GM23338 (cell line): ENCODE data around the gene TPO.

Experiments used
- CREB1 ChIP-seq: fragments of 250-450 bp; sonication (Bioruptor Pico); IDR thresholded peaks from 2 replicates; pipeline ENCODE4 v1.5.0; 2020; ENCODE audit warnings: low read depth, mild to moderate bottlenecking, moderate library complexity
- EZH2 ChIP-seq: fragments of 200-600 bp; sonication (generic); IDR thresholded peaks from one replicate; pipeline ENCODE4 v1.8.0; 2017; ENCODE audit warnings: antibody characterized with exemption, mild to moderate bottlenecking, low read depth; ENCODE audit not compliant: unreplicated experiment
- EZH2phosphoT487 ChIP-seq: fragments of 200-600 bp; sonication (generic); IDR thresholded peaks from one replicate; pipeline ENCODE4 v1.8.1; 2018; ENCODE audit warnings: antibody characterized with exemption; ENCODE audit not compliant: unreplicated experiment
- JUNB ChIP-seq: IDR thresholded peaks from one replicate; pipeline ENCODE4 v1.6.1; 2016; ENCODE audit warnings: antibody characterized with exemption; ENCODE audit not compliant: unreplicated experiment
- NANOG ChIP-seq: IDR thresholded peaks from 2 replicates; pipeline ENCODE4 v1.6.1; 2016; ENCODE audit warnings: antibody characterized with exemption, borderline replicate concordance
- POLR2AphosphoS5 ChIP-seq: IDR thresholded peaks from 2 replicates; pipeline ENCODE4 v1.6.1; 2016; ENCODE audit warnings: antibody characterized with exemption, low read depth
- STAT1 ChIP-seq: IDR thresholded peaks from one replicate; pipeline ENCODE4 v1.6.1; 2016; ENCODE audit warnings: antibody characterized with exemption; ENCODE audit not compliant: unreplicated experiment
- ZNF114 ChIP-seq: fragments of 250-450 bp; sonication (Bioruptor Pico); IDR thresholded peaks from 2 replicates; pipeline ENCODE4 v1.5.0; 2020; ENCODE audit warnings: mild to moderate bottlenecking, moderate library complexity
- ZNF331 ChIP-seq: fragments of 250-450 bp; sonication (Bioruptor Pico); IDR thresholded peaks from 2 replicates; pipeline ENCODE4 v1.5.0; 2020; ENCODE audit warnings: low read depth, mild to moderate bottlenecking, moderate library complexity
- TF ChIP-seq, protein P1 (sequence below), 2 experiments: fragments of 200-600 bp in 1 of 2; sonication (generic) in 1 of 2; conservative IDR thresholded peaks; 2 replicates each; pipeline versions ENCODE4 v1.5.1 to v1.6.1; 2016 to 2017; ENCODE audit warnings: antibody characterized with exemption in 2 of 2, low read depth in 2 of 2, mild to moderate bottlenecking in 2 of 2, moderate library complexity in 1 of 2
- TF ChIP-seq, protein P2 (sequence below): IDR thresholded peaks from one replicate; pipeline ENCODE4 v1.6.1; 2018; ENCODE audit warnings: antibody characterized with exemption; ENCODE audit not compliant: unreplicated experiment
- TF ChIP-seq, protein P3 (sequence below): IDR thresholded peaks from 2 replicates; pipeline ENCODE4 v1.6.1; 2016; ENCODE audit warnings: antibody characterized with exemption
- TF ChIP-seq, protein P4 (sequence below): fragments of 250-450 bp; sonication (Bioruptor Pico); IDR thresholded peaks from 2 replicates; pipeline ENCODE4 v1.5.0; 2020; ENCODE audit warnings: mild to moderate bottlenecking, moderate library complexity

DNA sequence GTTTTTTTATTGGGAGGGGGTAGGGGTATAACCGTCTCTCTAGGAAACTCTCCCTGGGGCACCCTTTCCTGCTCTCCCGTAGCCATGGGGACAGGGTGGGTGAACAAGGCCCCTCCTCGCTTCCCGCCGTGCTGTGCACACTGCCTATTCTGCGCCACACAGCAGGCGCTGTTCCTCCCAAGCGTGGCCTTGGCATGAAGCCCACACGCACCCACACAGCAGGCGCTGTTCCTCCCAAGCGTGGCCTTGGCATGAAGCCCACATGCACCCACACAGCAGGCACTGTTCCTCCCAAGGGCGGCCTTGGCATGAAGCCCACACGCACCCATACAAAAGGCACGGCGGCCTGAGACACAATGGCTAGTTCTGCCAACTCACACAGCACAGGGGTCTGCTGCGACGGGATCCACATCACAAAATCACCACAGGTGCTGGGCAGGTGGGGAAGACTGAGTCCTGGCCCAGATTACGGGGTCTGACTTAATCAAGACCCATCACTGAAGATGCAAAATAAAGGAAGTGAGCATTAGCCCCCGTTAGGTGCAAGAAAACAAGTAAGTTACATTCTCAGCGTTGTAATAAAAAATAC lies 46.6 kb upstream of the TPO start:
- no peak for TF ChIP-seq STAT1
- TF ChIP-seq, protein P1, sequence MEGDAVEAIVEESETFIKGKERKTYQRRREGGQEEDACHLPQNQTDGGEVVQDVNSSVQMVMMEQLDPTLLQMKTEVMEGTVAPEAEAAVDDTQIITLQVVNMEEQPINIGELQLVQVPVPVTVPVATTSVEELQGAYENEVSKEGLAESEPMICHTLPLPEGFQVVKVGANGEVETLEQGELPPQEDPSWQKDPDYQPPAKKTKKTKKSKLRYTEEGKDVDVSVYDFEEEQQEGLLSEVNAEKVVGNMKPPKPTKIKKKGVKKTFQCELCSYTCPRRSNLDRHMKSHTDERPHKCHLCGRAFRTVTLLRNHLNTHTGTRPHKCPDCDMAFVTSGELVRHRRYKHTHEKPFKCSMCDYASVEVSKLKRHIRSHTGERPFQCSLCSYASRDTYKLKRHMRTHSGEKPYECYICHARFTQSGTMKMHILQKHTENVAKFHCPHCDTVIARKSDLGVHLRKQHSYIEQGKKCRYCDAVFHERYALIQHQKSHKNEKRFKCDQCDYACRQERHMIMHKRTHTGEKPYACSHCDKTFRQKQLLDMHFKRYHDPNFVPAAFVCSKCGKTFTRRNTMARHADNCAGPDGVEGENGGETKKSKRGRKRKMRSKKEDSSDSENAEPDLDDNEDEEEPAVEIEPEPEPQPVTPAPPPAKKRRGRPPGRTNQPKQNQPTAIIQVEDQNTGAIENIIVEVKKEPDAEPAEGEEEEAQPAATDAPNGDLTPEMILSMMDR (conservative IDR thresholded peaks at IDR 0.05; ENCODE audit: low read depth in 2 of 2): no peak
- TF ChIP-seq EZH2phosphoT487: no peak
- no peak for TF ChIP-seq POLR2AphosphoS5
- TF ChIP-seq JUNB: no peak
- TF ChIP-seq NANOG: no peak
- TF ChIP-seq CREB1 (CRISPR knock-in tag): no peak
- no peak for TF ChIP-seq EZH2
- TF ChIP-seq, protein P2, sequence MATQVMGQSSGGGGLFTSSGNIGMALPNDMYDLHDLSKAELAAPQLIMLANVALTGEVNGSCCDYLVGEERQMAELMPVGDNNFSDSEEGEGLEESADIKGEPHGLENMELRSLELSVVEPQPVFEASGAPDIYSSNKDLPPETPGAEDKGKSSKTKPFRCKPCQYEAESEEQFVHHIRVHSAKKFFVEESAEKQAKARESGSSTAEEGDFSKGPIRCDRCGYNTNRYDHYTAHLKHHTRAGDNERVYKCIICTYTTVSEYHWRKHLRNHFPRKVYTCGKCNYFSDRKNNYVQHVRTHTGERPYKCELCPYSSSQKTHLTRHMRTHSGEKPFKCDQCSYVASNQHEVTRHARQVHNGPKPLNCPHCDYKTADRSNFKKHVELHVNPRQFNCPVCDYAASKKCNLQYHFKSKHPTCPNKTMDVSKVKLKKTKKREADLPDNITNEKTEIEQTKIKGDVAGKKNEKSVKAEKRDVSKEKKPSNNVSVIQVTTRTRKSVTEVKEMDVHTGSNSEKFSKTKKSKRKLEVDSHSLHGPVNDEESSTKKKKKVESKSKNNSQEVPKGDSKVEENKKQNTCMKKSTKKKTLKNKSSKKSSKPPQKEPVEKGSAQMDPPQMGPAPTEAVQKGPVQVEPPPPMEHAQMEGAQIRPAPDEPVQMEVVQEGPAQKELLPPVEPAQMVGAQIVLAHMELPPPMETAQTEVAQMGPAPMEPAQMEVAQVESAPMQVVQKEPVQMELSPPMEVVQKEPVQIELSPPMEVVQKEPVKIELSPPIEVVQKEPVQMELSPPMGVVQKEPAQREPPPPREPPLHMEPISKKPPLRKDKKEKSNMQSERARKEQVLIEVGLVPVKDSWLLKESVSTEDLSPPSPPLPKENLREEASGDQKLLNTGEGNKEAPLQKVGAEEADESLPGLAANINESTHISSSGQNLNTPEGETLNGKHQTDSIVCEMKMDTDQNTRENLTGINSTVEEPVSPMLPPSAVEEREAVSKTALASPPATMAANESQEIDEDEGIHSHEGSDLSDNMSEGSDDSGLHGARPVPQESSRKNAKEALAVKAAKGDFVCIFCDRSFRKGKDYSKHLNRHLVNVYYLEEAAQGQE: no peak
- TF ChIP-seq, protein P3, sequence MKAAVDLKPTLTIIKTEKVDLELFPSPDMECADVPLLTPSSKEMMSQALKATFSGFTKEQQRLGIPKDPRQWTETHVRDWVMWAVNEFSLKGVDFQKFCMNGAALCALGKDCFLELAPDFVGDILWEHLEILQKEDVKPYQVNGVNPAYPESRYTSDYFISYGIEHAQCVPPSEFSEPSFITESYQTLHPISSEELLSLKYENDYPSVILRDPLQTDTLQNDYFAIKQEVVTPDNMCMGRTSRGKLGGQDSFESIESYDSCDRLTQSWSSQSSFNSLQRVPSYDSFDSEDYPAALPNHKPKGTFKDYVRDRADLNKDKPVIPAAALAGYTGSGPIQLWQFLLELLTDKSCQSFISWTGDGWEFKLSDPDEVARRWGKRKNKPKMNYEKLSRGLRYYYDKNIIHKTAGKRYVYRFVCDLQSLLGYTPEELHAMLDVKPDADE: no peak
- no peak for TF ChIP-seq ZNF114 (CRISPR knock-in tag)
- TF ChIP-seq, protein P4, sequence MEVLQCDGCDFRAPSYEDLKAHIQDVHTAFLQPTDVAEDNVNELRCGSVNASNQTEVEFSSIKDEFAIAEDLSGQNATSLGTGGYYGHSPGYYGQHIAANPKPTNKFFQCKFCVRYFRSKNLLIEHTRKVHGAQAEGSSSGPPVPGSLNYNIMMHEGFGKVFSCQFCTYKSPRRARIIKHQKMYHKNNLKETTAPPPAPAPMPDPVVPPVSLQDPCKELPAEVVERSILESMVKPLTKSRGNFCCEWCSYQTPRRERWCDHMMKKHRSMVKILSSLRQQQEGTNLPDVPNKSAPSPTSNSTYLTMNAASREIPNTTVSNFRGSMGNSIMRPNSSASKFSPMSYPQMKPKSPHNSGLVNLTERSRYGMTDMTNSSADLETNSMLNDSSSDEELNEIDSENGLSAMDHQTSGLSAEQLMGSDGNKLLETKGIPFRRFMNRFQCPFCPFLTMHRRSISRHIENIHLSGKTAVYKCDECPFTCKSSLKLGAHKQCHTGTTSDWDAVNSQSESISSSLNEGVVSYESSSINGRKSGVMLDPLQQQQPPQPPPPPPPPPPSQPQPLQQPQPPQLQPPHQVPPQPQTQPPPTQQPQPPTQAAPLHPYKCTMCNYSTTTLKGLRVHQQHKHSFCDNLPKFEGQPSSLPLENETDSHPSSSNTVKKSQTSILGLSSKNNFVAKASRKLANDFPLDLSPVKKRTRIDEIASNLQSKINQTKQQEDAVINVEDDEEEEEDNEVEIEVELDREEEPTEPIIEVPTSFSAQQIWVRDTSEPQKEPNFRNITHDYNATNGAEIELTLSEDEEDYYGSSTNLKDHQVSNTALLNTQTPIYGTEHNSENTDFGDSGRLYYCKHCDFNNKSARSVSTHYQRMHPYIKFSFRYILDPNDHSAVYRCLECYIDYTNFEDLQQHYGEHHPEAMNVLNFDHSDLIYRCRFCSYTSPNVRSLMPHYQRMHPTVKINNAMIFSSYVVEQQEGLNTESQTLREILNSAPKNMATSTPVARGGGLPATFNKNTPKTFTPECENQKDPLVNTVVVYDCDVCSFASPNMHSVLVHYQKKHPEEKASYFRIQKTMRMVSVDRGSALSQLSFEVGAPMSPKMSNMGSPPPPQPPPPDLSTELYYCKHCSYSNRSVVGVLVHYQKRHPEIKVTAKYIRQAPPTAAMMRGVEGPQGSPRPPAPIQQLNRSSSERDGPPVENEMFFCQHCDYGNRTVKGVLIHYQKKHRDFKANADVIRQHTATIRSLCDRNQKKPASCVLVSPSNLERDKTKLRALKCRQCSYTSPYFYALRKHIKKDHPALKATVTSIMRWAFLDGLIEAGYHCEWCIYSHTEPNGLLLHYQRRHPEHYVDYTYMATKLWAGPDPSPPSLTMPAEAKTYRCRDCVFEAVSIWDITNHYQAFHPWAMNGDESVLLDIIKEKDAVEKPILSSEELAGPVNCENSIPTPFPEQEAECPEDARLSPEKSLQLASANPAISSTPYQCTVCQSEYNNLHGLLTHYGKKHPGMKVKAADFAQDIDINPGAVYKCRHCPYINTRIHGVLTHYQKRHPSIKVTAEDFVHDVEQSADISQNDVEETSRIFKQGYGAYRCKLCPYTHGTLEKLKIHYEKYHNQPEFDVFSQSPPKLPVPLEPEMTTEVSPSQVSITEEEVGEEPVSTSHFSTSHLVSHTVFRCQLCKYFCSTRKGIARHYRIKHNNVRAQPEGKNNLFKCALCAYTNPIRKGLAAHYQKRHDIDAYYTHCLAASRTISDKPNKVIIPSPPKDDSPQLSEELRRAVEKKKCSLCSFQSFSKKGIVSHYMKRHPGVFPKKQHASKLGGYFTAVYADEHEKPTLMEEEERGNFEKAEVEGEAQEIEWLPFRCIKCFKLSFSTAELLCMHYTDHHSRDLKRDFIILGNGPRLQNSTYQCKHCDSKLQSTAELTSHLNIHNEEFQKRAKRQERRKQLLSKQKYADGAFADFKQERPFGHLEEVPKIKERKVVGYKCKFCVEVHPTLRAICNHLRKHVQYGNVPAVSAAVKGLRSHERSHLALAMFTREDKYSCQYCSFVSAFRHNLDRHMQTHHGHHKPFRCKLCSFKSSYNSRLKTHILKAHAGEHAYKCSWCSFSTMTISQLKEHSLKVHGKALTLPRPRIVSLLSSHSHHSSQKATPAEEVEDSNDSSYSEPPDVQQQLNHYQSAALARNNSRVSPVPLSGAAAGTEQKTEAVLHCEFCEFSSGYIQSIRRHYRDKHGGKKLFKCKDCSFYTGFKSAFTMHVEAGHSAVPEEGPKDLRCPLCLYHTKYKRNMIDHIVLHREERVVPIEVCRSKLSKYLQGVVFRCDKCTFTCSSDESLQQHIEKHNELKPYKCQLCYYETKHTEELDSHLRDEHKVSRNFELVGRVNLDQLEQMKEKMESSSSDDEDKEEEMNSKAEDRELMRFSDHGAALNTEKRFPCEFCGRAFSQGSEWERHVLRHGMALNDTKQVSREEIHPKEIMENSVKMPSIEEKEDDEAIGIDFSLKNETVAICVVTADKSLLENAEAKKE (CRISPR knock-in tag): no peak
- TF ChIP-seq ZNF331: no peak
